HFFc6 (cell line): ENCODE results near the gene NELL2. TPM values are rescaled to one million over a fixed set of nuclear protein-coding genes. Genes with fewer than 3 reads are reported as not detected.

Source experiments
- DNase-seq: peaks from one replicate; pipeline ENCODE4 v3.0.0-alpha.2; 2018
- H3K27ac Mint-ChIP-seq: 2 replicates; pipeline ENCODE4 v1.8.0; 2020; ENCODE audit warnings: mild to moderate bottlenecking, mixed read lengths
- H3K27me3 Mint-ChIP-seq: 2 replicates; pipeline ENCODE4 v1.8.0; 2021; ENCODE audit warnings: mild to moderate bottlenecking, moderate library complexity, mixed read lengths; ENCODE audit not compliant: insufficient read depth
- H3K36me3 Mint-ChIP-seq: 2 replicates; pipeline ENCODE4 v1.8.0; 2021; ENCODE audit warnings: low read depth, mixed read lengths
- H3K4me1 Mint-ChIP-seq: 2 replicates; pipeline ENCODE4 v1.8.0; 2020; ENCODE audit warnings: low read depth, mixed read lengths
- H3K4me3 Mint-ChIP-seq: 2 replicates; pipeline ENCODE4 v1.8.0; 2020; ENCODE audit warnings: mild to moderate bottlenecking, moderate library complexity, mixed read lengths
- H3K9me3 Mint-ChIP-seq: 2 replicates; pipeline ENCODE4 v1.8.0; 2020; ENCODE audit warnings: mild to moderate bottlenecking, mixed read lengths
- CTCF ChIP-seq: fragments of 200-600 bp; sonication (generic); IDR thresholded peaks from 2 replicates; pipeline ENCODE4 v1.5.0; 2021; ENCODE audit warnings: antibody characterized with exemption, mild to moderate bottlenecking
- total RNA-seq, 6 experiments: library from RNA; stranded (reverse); fragmentation: NEBNext Ultra II Directional; extraction: Animal tissue kit (Norgen Biotek cat#: 25700); gene quantifications; 2 replicates in 1 of 6; 3 replicates in 5 of 6; pipeline ENCODE4 v1.2.3, GENCODE V29; 2021

The NELL2 gene
- total RNA-seq, 6 experiments from 2014 or later = not detected

GRCh38 chr12:44738051-44738450, 138.1 kb downstream of the NELL2 start:
- Mint-ChIP-seq H3K9me3 (peaks cover 21% of the 10 kb centered on the region), H3K27me3 (no peaks in the 10 kb centered on the region; the same call in 1 of the 2 replicates), H3K4me1 (no peaks in the 10 kb centered on the region), H3K4me3 (no peak overlapping the region), H3K36me3 (0 out of 2 replicates have a peak, but pooled peaks cover 6% of the 10 kb centered on the region), H3K27ac (no peak overlapping the region)
- no peak for TF ChIP-seq CTCF
- no peak for DNase-seq

GRCh38 chr12:44728566-44728965, 147.5 kb downstream of the NELL2 start:
- no peaks in the 10 kb centered on the region for H3K36me3 Mint-ChIP-seq
- TF ChIP-seq CTCF = no peak
- H3K4me3 Mint-ChIP-seq = no peak overlapping the region

GRCh38 chr12:44720265-44720664, 155.8 kb downstream of the NELL2 start:
- H3K27ac Mint-ChIP-seq = no peak overlapping the region
- no peak for TF ChIP-seq CTCF
- H3K36me3 Mint-ChIP-seq = no peaks in the 10 kb centered on the region; the same call in 1 of the 2 replicates
- H3K4me3 Mint-ChIP-seq = no peak overlapping the region
- DNase-seq = no peak
- H3K27me3 Mint-ChIP-seq = peaks cover 3% of the 10 kb centered on the region; the same call in 1 of the 2 replicates
- peaks cover 60% of the 10 kb centered on the region for H3K9me3 Mint-ChIP-seq
- H3K4me1 Mint-ChIP-seq = no peaks in the 10 kb centered on the region

More at GRCh38 chr12:44728566-44728965, 147.5 kb downstream of the NELL2 start:
- Mint-ChIP-seq H3K27me3 (no peaks in the 10 kb centered on the region; the same call in 1 of the 2 replicates), H3K27ac (no peak overlapping the region), H3K4me1 (no peaks in the 10 kb centered on the region), H3K9me3 (peaks cover 70% of the 10 kb centered on the region)
- no peak for DNase-seq

GRCh38 chr12:44717612-44718011, 158.5 kb downstream of the NELL2 start:
- DNase-seq = no peak
- Mint-ChIP-seq H3K4me3 (no peak overlapping the region), H3K4me1 (no peaks in the 10 kb centered on the region), H3K9me3 (peaks cover 37% of the 10 kb centered on the region), H3K27me3 (peaks cover 3% of the 10 kb centered on the region; the same call in 1 of the 2 replicates), H3K36me3 (no peaks in the 10 kb centered on the region; the same call in 1 of the 2 replicates), H3K27ac (no peak overlapping the region)
- TF ChIP-seq CTCF = no peak

GRCh38 chr12:44716711-44717110, 159.4 kb downstream of the NELL2 start:
- no peak for TF ChIP-seq CTCF
- H3K4me3 Mint-ChIP-seq = no peak overlapping the region
- DNase-seq = no peak
- peaks cover 3% of the 10 kb centered on the region; the same call in 1 of the 2 replicates for H3K27me3 Mint-ChIP-seq
- peaks cover 29% of the 10 kb centered on the region for H3K9me3 Mint-ChIP-seq
- no peaks in the 10 kb centered on the region for H3K4me1 Mint-ChIP-seq
- no peaks in the 10 kb centered on the region; the same call in 1 of the 2 replicates for H3K36me3 Mint-ChIP-seq
- no peak overlapping the region for H3K27ac Mint-ChIP-seq

GRCh38 chr12:44711736-44712135, 164.4 kb downstream of the NELL2 start:
- no peaks in the 10 kb centered on the region for H3K4me1 Mint-ChIP-seq
- no peak for TF ChIP-seq CTCF
- no peak overlapping the region for H3K27ac Mint-ChIP-seq
- H3K27me3 Mint-ChIP-seq = no peaks in the 10 kb centered on the region; the same call in 1 of the 2 replicates
- H3K9me3 Mint-ChIP-seq = peaks cover 22% of the 10 kb centered on the region
- no peaks in the 10 kb centered on the region; the same call in 1 of the 2 replicates for H3K36me3 Mint-ChIP-seq
- no peak for DNase-seq
- H3K4me3 Mint-ChIP-seq = no peak overlapping the region
